HepG2 (cell line): ENCODE measurements around the gene GNA15. TPM values are rescaled to one million over a fixed set of nuclear protein-coding genes. Genes with fewer than 3 reads are reported as not detected.
"Not testable (repeated sequence)": the region's sequence is repeated elsewhere in the genome, so short reads cannot be mapped to it uniquely, and the experiment has no call there.

Experiments
- ATAC-seq: fragments of 200-7000 bp; cut with Tn5 transposase; 3 replicates; pipeline ENCODE4 v1.9.1; 2020; ENCODE audit warnings: mild to moderate bottlenecking, moderate library complexity
- BruUV-seq: library from RNA; stranded (reverse); fragments of 400-500 nt; replicated peaks from 2 replicates; lab custom pipeline; 2021; lab: Mats Ljungman, UMichigan
- CTCF ChIA-PET: fragments of 300-600 bp; formaldehyde crosslinking; extraction: SDS; loops from one replicate; lab custom pipeline; 2021; ENCODE audit warnings: low total read pairs, inconsistent platforms, low intra/inter-chr PET ratio; lab: Yijun Ruan, JAX
- POLR2A ChIA-PET: fragments of 350-600 bp; sonication (Branson Sonifier 250); formaldehyde crosslinking; loops from one replicate; lab custom pipeline; 2020; ENCODE audit warnings: antibody characterized with exemption, inconsistent platforms; lab: Yijun Ruan, JAX
- DNase-seq: peaks from one replicate; pipeline ENCODE4 v3.0.0-alpha.2; 2015; ENCODE audit warnings: low spot score
- FAIRE-seq: peaks from 3 replicates; lab custom pipeline; 2011; peaks lifted over from hg19 to GRCh38; lab: Jason Lieb, UNC
- H2AFZ ChIP-seq: one replicate; pipeline ENCODE4 v1.6.1; 2011; ENCODE audit warnings: low read length, inconsistent platforms
- H3K27ac ChIP-seq: fragments of 300-600 bp; 3 replicates; pipeline ENCODE4 v1.8.0; 2011; ENCODE audit warnings: mixed run types, mild to moderate bottlenecking, mixed read lengths, low read length, inconsistent platforms; ENCODE audit not compliant: insufficient read depth; ENCODE audit errors: extremely low read length
- H3K27me3 ChIP-seq, 2 experiments: fragments of 200-600 bp in 1 of 2; 2 replicates in 1 of 2; 3 replicates in 1 of 2; pipeline versions ENCODE4 v1.6.0 to v1.8.0; 2011; ENCODE audit warnings: low read length in 2 of 2, mild to moderate bottlenecking in 2 of 2, moderate library complexity in 2 of 2, inconsistent platforms in 1 of 2; ENCODE audit not compliant: insufficient read depth in 2 of 2, control insufficient read depth in 1 of 2
- H3K36me3 ChIP-seq, 2 experiments: fragments of 200-600 bp in 1 of 2; replicated peaks in 1 of 2; 2 replicates in 1 of 2; 3 replicates in 1 of 2; pipeline versions ENCODE4 v1.5.1 to v1.8.0; 2011; ENCODE audit warnings: low read length in 2 of 2, inconsistent platforms in 1 of 2; ENCODE audit not compliant: insufficient read depth in 2 of 2, control insufficient read depth in 1 of 2
- H3K4me1 ChIP-seq: 2 replicates; pipeline ENCODE4 v1.5.1; 2012; ENCODE audit warnings: low read length, inconsistent platforms; ENCODE audit not compliant: insufficient read depth
- H3K4me2 ChIP-seq: 2 replicates; pipeline ENCODE4 v1.6.0; 2011; ENCODE audit warnings: low read depth, low read length, inconsistent platforms
- H3K4me3 ChIP-seq, 3 experiments: fragments of 200-600 bp in 1 of 3; sonication (generic), shearing (Covaris generic) in 1 of 3; replicated peaks in 1 of 3; 2 replicates each; pipeline ENCODE4 v1.5.1; 2011 to 2016; ENCODE audit warnings: low read length in 3 of 3, inconsistent platforms in 2 of 3, low read depth in 2 of 3, mild to moderate bottlenecking in 2 of 3, control low read depth in 1 of 3, mixed read lengths in 1 of 3; ENCODE audit not compliant: insufficient read depth in 1 of 3
- H3K79me2 ChIP-seq: one replicate; pipeline ENCODE4 v1.6.1; 2011; ENCODE audit warnings: low read length, inconsistent platforms; ENCODE audit not compliant: insufficient read depth
- H3K9ac ChIP-seq: 2 replicates; pipeline ENCODE4 v1.6.0; 2011; ENCODE audit warnings: mild to moderate bottlenecking, low read depth, low read length, inconsistent platforms; ENCODE audit not compliant: insufficient read depth
- H3K9me3 ChIP-seq: 2 replicates; pipeline ENCODE4 v1.5.1; 2012; ENCODE audit warnings: mild to moderate bottlenecking, low read length
- H4K20me1 ChIP-seq: 2 replicates; pipeline ENCODE4 v1.6.0; 2011; ENCODE audit warnings: inconsistent platforms, mild to moderate bottlenecking, low read length, moderate library complexity; ENCODE audit not compliant: insufficient read depth
- ADNP ChIP-seq: sonication (generic); formaldehyde crosslinking; IDR thresholded peaks from 2 replicates; pipeline ENCODE4 v1.4.0; 2020; ENCODE audit warnings: missing genetic modification reagents
- CEBPZ ChIP-seq: IDR thresholded peaks from 2 replicates; pipeline ENCODE4 v1.6.1; 2012; ENCODE audit warnings: low read length, improper control_type of control experiment
- ZNF710 ChIP-seq: sonication (generic); formaldehyde crosslinking; IDR thresholded peaks from 2 replicates; pipeline ENCODE4 v1.5.0; 2020; ENCODE audit warnings: mild to moderate bottlenecking, missing genetic modification reagents, borderline replicate concordance
- WGBS: methylation state at CpG from one replicate; pipeline ENCODE4 v1.1.6; 2017; ENCODE audit warnings: low lambda C conversion rate; 5-methylcytosine and 5-hydroxymethylcytosine counted together
- in situ Hi-C: cut with HindIII; loops from 2 replicates; pipeline ENCODE4 v1.10.0; 2017; ENCODE audit warnings: low pct_unique_long_range_greater_than_20kb; ENCODE audit not compliant: extremely low pct_ligation_motif_present
- intact Hi-C: fragments of 100-400 bp; cut with micrococcal nuclease; formaldehyde crosslinking; loops from one replicate; pipeline ENCODE4 v1.10.0; 2022; ENCODE audit not compliant: unreplicated experiment
- polyA plus RNA-seq, 8 experiments: library from polyadenylated mRNA; depleted of rRNA in 3 of 8; stranded (reverse) in 7 of 8; unstranded in 1 of 8; fragments of >200 nt; fragmentation: Illumina TruSeq in 4 of 8; extraction: Trizol in 4 of 8; gene quantifications; 2 replicates each; pipeline versions ENCODE4 v1.2.1 to v1.2.3, GENCODE V29; 2011 to 2016; ENCODE audit warnings: low read depth in 4 of 8, missing spikeins in 1 of 8, mixed read lengths in 1 of 8; ENCODE audit not compliant: insufficient read depth in 1 of 8
- total RNA-seq, 5 experiments: library from RNA; depleted of rRNA; stranded (reverse); fragments of >200 nt; fragmentation: Illumina TruSeq; extraction: Trizol; gene quantifications; 2 replicates each; pipeline ENCODE4 v1.2.3, GENCODE V29; 2016; ENCODE audit warnings: low read depth in 1 of 5

The GNA15 gene
- total and polyA plus RNA-seq, 2 of the 13 experiments (the other 11 are each of a cell fraction or from before 2014, with no cell fraction given): not detected

- Histone ChIP-seq H3K9ac (no peak overlapping the region), H4K20me1 (no peaks in the 10 kb centered on the region), H3K4me3 (no peak overlapping the region), H2AFZ (no peak overlapping the region), H3K4me2 (no peak overlapping the region)
- intact Hi-C loops: no loop called here
- no peak for FAIRE-seq
- DNase-seq: no peak
- in situ Hi-C loops: no loop called here
- TF ChIP-seq ZNF710 (CRISPR knock-in tag) (no peak), CEBPZ (no peak), ADNP (CRISPR knock-in tag) (no peak)
- TF ChIP-seq, all 625 proteins: peak for 0
- no peaks in the 10 kb centered on the region for H3K79me2 ChIP-seq
- H3K9me3 ChIP-seq: no peaks in the 10 kb centered on the region
- BruUV-seq: no TSS peak
- 50% methylated on average over 10 of the region's 10 CpGs for WGBS
- H3K4me1 ChIP-seq: peaks cover 11% of the 10 kb centered on the region
- ChIA-PET CTCF (no interaction called here), POLR2A (no interaction called here)
- no peak overlapping the region for H3K27ac ChIP-seq
- H3K36me3 ChIP-seq: no peaks in the 10 kb centered on the region
- no peak for ATAC-seq
- no peaks in the 10 kb centered on the region for H3K27me3 ChIP-seq
These were observed 48.1 kb upstream of the GNA15 start for GRCh38 chr19:3087769-3088168.

GRCh38 chr19:3089299-3089855, 46.5 kb upstream of the GNA15 start:
- H3K27me3 ChIP-seq, intact Hi-C loops, BruUV-seq, H4K20me1 ChIP-seq, POLR2A ChIA-PET, CTCF ChIA-PET, H2AFZ ChIP-seq, FAIRE-seq, H3K9ac ChIP-seq, DNase-seq, H3K4me2 ChIP-seq, in situ Hi-C loops, H3K36me3 ChIP-seq, ATAC-seq, H3K27ac ChIP-seq, H3K4me3 ChIP-seq, H3K9me3 ChIP-seq, H3K79me2 ChIP-seq: not testable (repeated sequence)
- peaks cover 11% of the 10 kb centered on the region for H3K4me1 ChIP-seq
- 35% methylated on average over 6 of the region's 7 CpGs for WGBS
